GM12878 (cell line): ENCODE measurements around the gene SHC1. TPM values are rescaled to one million over a fixed set of nuclear protein-coding genes. Genes with fewer than 3 reads are reported as not detected.
A peak's percentile ranks its signal among the peaks of the same experiment; 100 is the strongest.

Experiments
- ATAC-seq: fragments of 200-7000 bp; cut with Tn5 transposase; 3 replicates; pipeline ENCODE4 v1.9.1; 2020; ENCODE audit warnings: mild to moderate bottlenecking, moderate library complexity
- BruUV-seq: library from RNA; stranded (reverse); fragments of 400-500 nt; replicated peaks from 2 replicates; lab custom pipeline; 2021; lab: Mats Ljungman, UMichigan
- CTCF ChIA-PET: fragments of 300-600 bp; sonication (Branson Sonifier 250); formaldehyde crosslinking; extraction: SDS; loops from one replicate; lab custom pipeline; 2021; ENCODE audit warnings: inconsistent platforms; lab: Yijun Ruan, JAX
- POLR2A ChIA-PET: fragments of 350-600 bp; formaldehyde crosslinking; extraction: SDS; loops from one replicate; lab custom pipeline; 2021; ENCODE audit warnings: inconsistent platforms; lab: Charles Lee
- RAD21 ChIA-PET: fragments of 300-600 bp; sonication (Branson Sonifier 250); formaldehyde crosslinking; loops from one replicate; lab custom pipeline; 2023; ENCODE audit warnings: antibody characterized with exemption; ENCODE audit not compliant: unreplicated experiment; lab: Charles Lee
- SMC1A ChIA-PET: fragments of 300-600 bp; sonication (Branson Sonifier 250); formaldehyde crosslinking; loops from one replicate; lab custom pipeline; 2023; ENCODE audit not compliant: unreplicated experiment, uncharacterized antibody; lab: Charles Lee
- DNase-seq: peaks from one replicate; pipeline ENCODE4 v3.0.0-alpha.2; 2011; ENCODE audit warnings: low read depth, low spot score
- FAIRE-seq: peaks from 3 replicates; lab custom pipeline; 2011; peaks lifted over from hg19 to GRCh38; lab: Jason Lieb, UNC
- H2AFZ ChIP-seq: 2 replicates; pipeline ENCODE4 v1.6.0; 2011; ENCODE audit warnings: low read depth, low read length, control low read depth; ENCODE audit not compliant: control insufficient read depth
- H3K27ac ChIP-seq: 2 replicates; pipeline ENCODE4 v1.5.1; 2011; ENCODE audit warnings: control low read depth; ENCODE audit not compliant: control insufficient read depth, insufficient read depth
- H3K27me3 ChIP-seq, 2 experiments: replicated peaks in 1 of 2; 2 replicates each; pipeline versions ENCODE4 v1.6.0 to v1.6.1; 2011; ENCODE audit warnings: low read length in 1 of 2; ENCODE audit not compliant: control insufficient read depth in 2 of 2, insufficient read depth in 2 of 2
- H3K36me3 ChIP-seq, 2 experiments: 2 replicates each; pipeline ENCODE4 v1.5.1; 2011; ENCODE audit warnings: low read length in 1 of 2; ENCODE audit not compliant: control insufficient read depth in 2 of 2, insufficient read depth in 2 of 2
- H3K4me1 ChIP-seq: 2 replicates; pipeline ENCODE4 v1.6.1; 2011; ENCODE audit warnings: mild to moderate bottlenecking, low read length, moderate library complexity, mixed read lengths; ENCODE audit not compliant: control insufficient read depth, insufficient read depth
- H3K4me2 ChIP-seq: 2 replicates; pipeline ENCODE4 v1.6.0; 2011; ENCODE audit warnings: control low read depth; ENCODE audit not compliant: control insufficient read depth, insufficient read depth
- H3K4me3 ChIP-seq: fragments of 200-600 bp; sonication (generic); 2 replicates; pipeline ENCODE4 v1.5.1; 2016
- H3K79me2 ChIP-seq: 2 replicates; pipeline ENCODE4 v1.6.0; 2011; ENCODE audit warnings: low read length; ENCODE audit not compliant: control insufficient read depth, insufficient read depth
- H3K9ac ChIP-seq: 2 replicates; pipeline ENCODE4 v1.8.0; 2011; ENCODE audit warnings: low read length, control low read depth, mixed read lengths; ENCODE audit not compliant: control insufficient read depth, insufficient read depth
- H3K9me3 ChIP-seq: replicated peaks from 3 replicates; pipeline ENCODE4 v1.5.1; 2011; ENCODE audit warnings: mild to moderate bottlenecking, low read length; ENCODE audit not compliant: control insufficient read depth, insufficient read depth
- H4K20me1 ChIP-seq: 2 replicates; pipeline ENCODE4 v1.6.0; 2011; ENCODE audit not compliant: control insufficient read depth, insufficient read depth
- CTCF ChIP-seq, 3 experiments: IDR thresholded peaks in 2 of 3; conservative IDR thresholded peaks in 1 of 3; 2 replicates each; pipeline ENCODE4 v1.5.1; 2011; ENCODE audit warnings: low read depth in 3 of 3, low read length in 3 of 3, mild to moderate bottlenecking in 3 of 3, control low read depth in 2 of 3, moderate library complexity in 2 of 3, inconsistent platforms in 1 of 3, mixed read lengths in 1 of 3; ENCODE audit not compliant: control insufficient read depth in 2 of 3, insufficient read depth in 1 of 3; ENCODE audit errors: extremely low read depth in 1 of 3
- KDM1A ChIP-seq: fragments of 200-600 bp; sonication (generic); IDR thresholded peaks from 2 replicates; pipeline ENCODE4 v1.6.1; 2016; ENCODE audit warnings: borderline replicate concordance
- NBN ChIP-seq: fragments of 450-650 bp; IDR thresholded peaks from 2 replicates; pipeline ENCODE4 v1.6.1; 2016
- NR2F1 ChIP-seq: fragments of 450-650 bp; conservative IDR thresholded peaks from 2 replicates; pipeline ENCODE4 v1.6.1; 2017; ENCODE audit warnings: mild to moderate bottlenecking
- SREBF1 ChIP-seq: IDR thresholded peaks from 2 replicates; pipeline ENCODE4 v1.6.1; 2012; ENCODE audit warnings: mild to moderate bottlenecking, low read length
- ZNF687 ChIP-seq: fragments of 450-650 bp; IDR thresholded peaks from 2 replicates; pipeline ENCODE4 v1.6.1; 2017; ENCODE audit warnings: mild to moderate bottlenecking, moderate library complexity
- WGBS: methylation state at CpG from one replicate; pipeline ENCODE4 v1.1.6; 2016; ENCODE audit warnings: low lambda C conversion rate; ENCODE audit not compliant: insufficient replicate concordance, insufficient coverage; ENCODE audit errors: missing lambda C conversion rate; 5-methylcytosine and 5-hydroxymethylcytosine counted together
- in situ Hi-C: fragments of 300-500 bp; cut with MboI; formaldehyde crosslinking; loops from 9 replicates; pipeline ENCODE4 v1.14.3; 2018; ENCODE audit warnings: mixed read lengths
- intact Hi-C: fragments of 100-400 bp; cut with micrococcal nuclease; formaldehyde crosslinking; loops from one replicate; pipeline ENCODE4 v1.14.2; 2022; ENCODE audit not compliant: unreplicated experiment
- polyA plus RNA-seq, 11 experiments: library from polyadenylated mRNA; depleted of rRNA in 4 of 11; unstranded in 6 of 11; stranded (reverse) in 5 of 11; fragments of >200 nt; fragmentation: Nextera tagmentation in 4 of 11; fragmentation: Illumina TruSeq in 1 of 11; extraction: Ambion mirVana in 4 of 11; extraction: Trizol in 1 of 11; gene quantifications; 1 replicate in 1 of 11; 2 replicates in 10 of 11; pipeline versions ENCODE4 v1.2.1 to v1.2.3, GENCODE V29; 2011 to 2016; ENCODE audit warnings: inconsistent platforms in 2 of 11, missing spikeins in 2 of 11, low read depth in 1 of 11
- total RNA-seq, 4 experiments: library from RNA; depleted of rRNA in 3 of 4; stranded (reverse); fragments of >200 nt in 3 of 4; fragmentation: Illumina TruSeq in 1 of 4; extraction: Trizol in 1 of 4; gene quantifications; 2 replicates each; pipeline versions ENCODE4 v1.2.1 to v1.2.3, GENCODE V29; 2013 to 2021

SHC1 gene
- total and polyA plus RNA-seq, 10 of the 15 experiments (the other 5 are each of a cell fraction or from before 2014, with no cell fraction given), result 2.6 to 49.3 (median 25.2) TPM

- TF ChIP-seq ZNF687 (no peak), KDM1A (no peak), SREBF1 (no peak), NR2F1 (peak; percentile 24; the same call in 1 of the 2 replicates)
Measured at GRCh38 chr1:154998818-154999570, 28.4 kb upstream of the SHC1 start (continued).

- DNase-seq, result no peak
- TF ChIP-seq NBN (no peak), CTCF (IDR thresholded peaks at IDR 0.05 in 2 of 3, conservative IDR thresholded peaks at IDR 0.05 in 1 of 3; ENCODE audit: control insufficient read depth in 2 of 3, extremely low read depth in 1 of 3, insufficient read depth in 1 of 3, low read depth in 3 of 3, low read length in 3 of 3) (peak in 2 of 3 experiments; percentile 19; a peak in 3 of 6 replicates)
- Histone ChIP-seq H2AFZ (no peak overlapping the region), H3K27ac (no peak overlapping the region), H3K4me2 (peak overlapping the region; percentile 94), H3K27me3 (no peaks in the 10 kb centered on the region), H3K9me3 (no peaks in the 10 kb centered on the region), H3K36me3 (no peaks in the 10 kb centered on the region), H3K4me3 (peak overlapping the region; percentile 89; the same call in 1 of the 2 replicates), H3K4me1 (peaks cover 12% of the 10 kb centered on the region), H4K20me1 (no peaks in the 10 kb centered on the region), H3K79me2 (peaks cover 11% of the 10 kb centered on the region), H3K9ac (no peak overlapping the region; the same call in 1 of the 2 replicates)
- intact Hi-C loops, result loop anchor here (2.0 kb wide), 1 partner anchor 15 kb away; the partner anchor contains the start of gene FLAD1
- WGBS, result 85% methylated on average over 15 of the region's 16 CpGs
- POLR2A ChIA-PET, result interaction anchor here (0.6 to 3.4 kb wide), 11 partner anchors 14 to 442 kb away, joined by 3 to 36 read pairs (median 5); partner anchors contain the start of genes CKS1B, FLAD1, PBXIP1 and PYGO2
- in situ Hi-C loops, result no loop called here
- RAD21 ChIA-PET, result interaction anchor here (0.7 to 3.0 kb wide), 19 partner anchors 14 to 519 kb away, joined by 3 to 24 read pairs (median 4); partner anchors contain the start of genes ADAM15, FLAD1, PBXIP1 and PMVK
- FAIRE-seq, result peak; percentile 56
- SMC1A ChIA-PET, result interaction anchor here (0.6 to 8.1 kb wide), 9 partner anchors 10 to 46 kb away, joined by 3 to 69 read pairs (median 5); partner anchors contain the start of genes CKS1B, FLAD1, PYGO2 and SHC1
- no TSS peak for BruUV-seq
- ATAC-seq, result no peak
- CTCF ChIA-PET, result interaction anchor here (0.6 to 11.0 kb wide), 26 partner anchors 9 to 777 kb away, joined by 3 to 226 read pairs (median 4); partner anchors contain the start of genes CKS1B, FLAD1, KCNN3 and KRTCAP2
Measured at GRCh38 chr1:154998201-154998780, 27.7 kb upstream of the SHC1 start.
